ENCODE results near the gene MAB21L3. TPM values are rescaled to one million over a fixed set of nuclear protein-coding genes. Genes with fewer than 3 reads are reported as not detected.
"Not testable (repeated sequence)": the region's sequence is repeated elsewhere in the genome, so short reads cannot be mapped to it uniquely, and the experiment has no call there.

MAB21L3 gene
- polyA plus RNA-seq, 3 donors: 0.69 to 1.9 (median 0.82) TPM

DNA sequence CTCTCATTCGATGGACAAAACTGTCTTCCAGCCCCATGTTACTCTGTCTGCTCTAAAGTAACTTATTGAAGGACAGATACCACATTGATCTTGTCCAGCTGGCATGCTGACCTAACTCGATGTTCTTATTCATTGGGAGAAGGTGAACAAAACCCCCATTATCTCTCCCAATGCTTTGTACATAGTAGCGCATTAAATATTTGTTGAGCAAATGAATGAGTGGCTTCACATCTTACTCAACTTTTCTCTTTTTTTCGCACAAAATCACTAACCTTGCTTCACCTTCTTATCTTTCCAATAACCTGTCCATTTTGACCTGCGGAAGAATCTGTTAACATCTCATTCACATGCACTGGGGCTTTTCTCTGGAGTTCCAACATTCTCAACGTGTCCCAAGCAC lies 18.3 kb downstream of the MAB21L3 start:
- DNase-seq (ENCODE audit: extremely low read depth in 1 of 11, low read depth in 9 of 11, low spot score in 4 of 11): no peak

DNA sequence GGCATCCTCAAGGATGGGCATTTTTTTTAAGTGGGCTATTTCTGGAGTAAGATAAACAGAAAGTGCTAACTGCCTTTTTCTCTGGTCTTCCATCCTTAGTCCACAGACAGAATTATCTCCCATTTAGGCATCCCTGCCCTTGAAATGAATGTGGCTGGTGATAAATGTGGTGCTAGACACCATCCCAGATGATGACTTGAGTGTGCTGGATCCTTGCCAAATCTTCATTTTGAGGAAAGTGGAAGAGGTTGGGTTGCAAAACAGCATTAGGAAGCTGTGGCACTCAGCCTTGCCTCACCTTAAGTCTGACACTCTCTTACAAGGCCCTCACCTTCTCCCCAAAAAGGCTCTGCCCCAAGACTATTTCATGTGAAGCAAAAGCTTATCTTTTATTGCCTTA lies 19.2 kb downstream of the MAB21L3 start:
- DNase-seq (ENCODE audit: extremely low read depth in 1 of 11, low read depth in 9 of 11, low spot score in 4 of 11): no peak

DNA sequence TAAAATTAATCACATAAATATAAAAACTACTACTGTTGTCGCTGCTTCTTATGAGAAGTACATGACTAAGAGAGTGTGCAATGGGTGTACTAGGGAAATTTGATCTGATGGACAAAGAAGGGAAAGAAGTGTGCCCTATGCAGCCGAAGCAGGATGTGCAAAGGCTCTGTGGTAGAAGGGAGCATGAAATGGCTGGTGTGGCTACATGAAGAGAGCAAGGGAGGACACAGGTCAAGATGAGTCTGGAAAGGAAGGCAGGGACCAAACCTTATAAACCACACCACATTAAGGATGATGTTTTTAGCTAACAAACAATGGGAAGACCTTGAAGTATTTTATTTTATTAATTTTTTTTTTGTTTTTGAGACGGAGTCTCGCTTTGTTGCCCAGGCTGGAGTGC lies 20.0 kb downstream of the MAB21L3 start:
- DNase-seq (ENCODE audit: extremely low read depth in 1 of 11, low read depth in 9 of 11, low spot score in 4 of 11): no peak

DNA sequence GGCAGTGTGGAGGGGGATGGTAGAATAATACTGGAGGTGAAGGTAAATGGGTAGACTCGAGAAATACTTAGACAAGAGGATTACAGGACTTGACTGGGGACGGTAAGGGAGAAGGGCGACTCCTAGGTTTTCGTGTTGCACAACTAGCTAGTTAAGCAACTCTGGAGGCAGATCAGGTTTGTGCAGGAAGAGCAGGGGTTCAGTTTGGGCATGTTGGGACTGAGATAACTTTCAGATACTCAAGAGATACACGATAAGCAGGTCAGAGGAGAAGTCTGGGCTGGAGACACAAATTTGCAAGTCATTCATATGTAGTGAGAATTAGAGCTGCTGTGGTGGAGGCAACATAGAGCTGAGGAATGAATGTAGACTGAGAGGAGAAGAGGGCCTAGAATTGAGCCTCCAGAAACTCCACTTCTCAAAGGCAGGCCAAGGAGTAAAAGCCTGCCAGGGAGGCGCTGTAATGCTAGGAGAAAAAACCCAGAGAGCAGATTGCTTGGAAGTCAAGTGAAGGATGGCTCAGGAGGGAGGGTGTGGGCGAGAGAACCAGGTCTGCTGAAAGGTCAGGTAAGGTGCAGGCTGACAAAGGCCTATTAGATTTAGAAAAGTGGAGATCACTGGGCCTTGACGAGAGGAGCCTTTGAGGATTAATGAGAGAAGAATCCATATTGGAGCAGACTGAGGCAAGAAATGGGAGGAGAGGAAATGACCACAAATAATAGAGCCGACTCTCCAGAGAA lies 20.8 kb downstream of the MAB21L3 start:
- DNase-seq (ENCODE audit: extremely low read depth in 1 of 11, low read depth in 9 of 11, low spot score in 4 of 11): no peak

DNA sequence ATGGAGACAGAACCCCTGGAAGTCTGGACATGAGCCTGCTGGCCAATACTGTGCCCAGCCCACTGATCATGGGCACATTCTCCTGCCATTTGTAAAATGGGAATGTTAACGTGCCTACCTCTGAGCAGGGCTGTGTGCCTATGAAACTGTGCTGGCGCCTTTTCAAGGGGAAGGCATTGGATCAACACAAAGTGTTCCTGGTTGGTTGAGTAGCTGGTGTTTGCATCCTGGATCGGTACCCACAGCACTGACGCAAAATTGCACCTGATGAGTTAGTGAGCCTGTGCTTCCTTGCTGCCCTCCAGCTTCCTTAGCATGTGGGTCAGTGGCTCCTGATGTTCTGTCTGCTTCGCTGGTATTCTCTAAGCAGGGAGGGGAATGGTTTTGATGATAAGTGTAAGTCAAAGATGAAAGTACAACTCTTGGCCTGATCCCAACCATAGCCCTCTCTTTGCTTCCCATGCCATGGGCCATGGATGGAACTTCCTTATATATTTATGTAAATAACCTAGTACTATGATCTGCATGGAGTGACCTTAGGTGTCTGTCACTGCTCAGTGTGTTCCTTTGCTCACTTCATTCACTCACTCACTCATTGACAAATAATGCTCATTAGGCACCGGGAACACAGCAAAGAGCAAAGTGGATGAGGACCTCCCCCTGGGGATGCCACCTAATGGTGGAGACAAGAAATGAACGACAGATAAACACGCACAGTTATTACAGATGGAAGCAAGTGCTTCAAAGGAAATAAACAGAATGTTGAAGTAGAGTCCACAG lies 22.7 kb downstream of the MAB21L3 start:
- no peak for DNase-seq (ENCODE audit: extremely low read depth in 1 of 11, low read depth in 9 of 11, low spot score in 4 of 11)

DNA sequence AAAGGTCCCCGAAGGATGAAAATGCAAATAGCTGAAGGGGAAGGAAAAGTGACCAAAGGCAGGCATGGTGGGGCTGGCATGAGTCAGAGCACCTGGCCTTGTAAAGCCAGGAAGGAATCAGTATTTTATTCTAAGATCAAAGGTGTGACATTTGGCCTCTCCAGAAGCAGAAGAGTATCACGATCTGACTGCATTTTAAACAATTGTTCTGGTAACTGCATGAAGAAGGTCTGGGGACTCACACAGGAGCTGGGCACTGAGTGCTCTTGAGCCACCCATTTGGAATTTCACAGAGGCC lies 23.2 kb downstream of the MAB21L3 start:
- no peak for DNase-seq (ENCODE audit: extremely low read depth in 1 of 11, low read depth in 9 of 11, low spot score in 4 of 11)

DNA sequence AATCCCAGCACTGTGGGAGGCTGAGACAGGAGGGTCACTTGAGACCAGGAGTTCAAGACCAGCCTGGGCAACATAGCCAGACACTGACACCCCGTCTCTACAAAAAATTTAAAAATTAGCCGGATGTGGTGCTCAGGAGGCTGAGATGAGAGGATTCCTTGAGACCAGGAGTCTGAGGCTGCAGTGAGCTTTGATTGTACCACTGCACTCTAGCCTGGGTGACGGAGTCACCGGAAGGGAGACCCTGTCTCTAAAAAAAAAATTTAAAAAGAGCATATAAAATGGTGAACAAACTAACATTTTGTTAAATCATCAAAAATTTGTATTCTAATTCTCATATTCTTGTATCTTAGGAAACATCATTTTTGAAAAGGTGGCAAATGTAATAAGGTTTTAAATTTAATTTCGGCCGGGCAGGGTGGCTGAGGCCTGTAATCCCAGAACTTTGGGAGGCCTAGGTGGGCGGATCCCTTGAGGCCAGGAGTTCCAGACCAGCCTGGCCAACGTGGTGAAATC lies 27.1 kb downstream of the MAB21L3 start:
- no peak for DNase-seq (ENCODE audit: extremely low read depth in 1 of 11, low read depth in 9 of 11, low spot score in 4 of 11)

DNA sequence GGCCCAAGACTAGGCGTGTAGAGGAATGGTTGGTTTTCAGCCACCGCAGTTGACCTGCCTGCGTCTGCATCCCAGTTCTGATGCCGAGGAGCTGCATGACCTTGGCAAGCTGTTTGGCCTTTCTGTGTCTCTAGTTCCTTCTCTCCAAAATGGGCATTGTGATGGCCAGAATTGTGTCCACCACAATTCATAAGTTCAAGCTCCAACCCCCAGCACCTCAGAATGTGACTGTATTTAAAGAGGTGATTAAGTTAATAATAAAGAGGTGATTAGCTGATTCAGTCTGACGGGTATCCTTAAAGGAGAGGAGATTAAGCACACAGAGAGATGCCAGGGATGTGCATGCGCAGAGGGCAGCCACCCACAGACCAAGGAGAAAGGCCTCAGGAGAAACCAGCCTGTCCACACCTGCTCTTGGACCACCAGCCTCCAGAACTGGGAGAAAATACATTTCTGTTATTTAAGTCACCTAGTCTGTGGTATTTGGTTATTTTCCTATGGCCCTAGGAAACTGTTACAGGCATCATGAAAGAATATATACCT lies 28.5 kb downstream of the MAB21L3 start:
- DNase-seq (ENCODE audit: extremely low read depth in 1 of 11, low read depth in 9 of 11, low spot score in 4 of 11): no peak

DNA sequence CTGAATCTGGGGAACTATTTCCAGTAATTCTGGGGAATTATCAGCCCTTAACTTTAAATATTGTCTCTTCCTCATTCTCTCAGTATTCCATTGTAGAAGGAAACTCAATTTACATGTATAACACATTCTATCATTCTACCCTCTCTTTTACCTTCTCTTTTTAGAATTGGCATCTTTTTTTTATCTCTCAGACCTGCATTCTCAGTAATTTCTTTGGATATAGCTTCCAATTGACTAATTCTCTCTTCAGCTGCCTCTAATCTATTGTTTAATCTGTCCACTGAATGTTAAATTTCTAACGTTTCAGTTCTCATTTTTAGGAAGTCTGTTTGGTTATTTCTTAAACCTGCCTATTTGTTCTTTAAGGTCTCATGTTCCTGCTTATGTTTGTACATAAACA lies 33.0 kb downstream of the MAB21L3 start:
- no peak for DNase-seq (ENCODE audit: extremely low read depth in 1 of 11, low read depth in 9 of 11, low spot score in 4 of 11)

DNA sequence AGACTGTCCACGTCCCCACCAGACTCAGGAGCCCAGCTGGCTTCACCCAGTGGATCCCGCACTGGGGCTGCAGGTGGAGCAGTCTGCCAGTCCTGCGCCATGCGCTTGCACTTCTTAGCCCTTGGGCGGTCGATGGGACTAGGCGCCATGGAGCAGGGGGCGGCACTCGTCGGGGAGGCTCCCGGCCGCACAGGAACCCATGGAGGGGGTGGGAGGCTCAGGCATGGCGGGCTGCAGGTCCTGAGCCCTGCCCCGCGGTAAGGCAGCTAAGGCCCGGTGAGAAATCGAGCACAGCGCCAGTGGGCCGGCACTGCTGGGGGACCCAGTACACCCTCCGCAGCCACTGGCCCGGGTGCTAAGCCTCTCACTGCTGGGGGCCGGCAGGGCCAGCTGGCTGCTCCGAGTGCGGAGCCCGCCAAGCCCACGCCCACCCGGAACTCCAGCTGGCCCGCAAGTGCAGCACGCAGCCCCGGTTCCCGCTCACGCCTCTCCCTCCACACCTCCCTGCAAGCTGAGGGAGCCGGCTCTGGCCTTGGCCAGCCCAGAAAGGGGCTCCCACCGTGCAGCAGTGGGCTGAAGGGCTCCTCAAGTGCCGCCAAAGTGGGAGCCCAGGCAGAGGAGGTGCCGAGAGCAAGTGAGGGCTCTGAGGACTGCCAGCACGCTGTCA lies 35.4 kb downstream of the MAB21L3 start:
- DNase-seq (ENCODE audit: extremely low read depth in 1 of 11, low read depth in 9 of 11, low spot score in 4 of 11): not testable (repeated sequence)

DNA sequence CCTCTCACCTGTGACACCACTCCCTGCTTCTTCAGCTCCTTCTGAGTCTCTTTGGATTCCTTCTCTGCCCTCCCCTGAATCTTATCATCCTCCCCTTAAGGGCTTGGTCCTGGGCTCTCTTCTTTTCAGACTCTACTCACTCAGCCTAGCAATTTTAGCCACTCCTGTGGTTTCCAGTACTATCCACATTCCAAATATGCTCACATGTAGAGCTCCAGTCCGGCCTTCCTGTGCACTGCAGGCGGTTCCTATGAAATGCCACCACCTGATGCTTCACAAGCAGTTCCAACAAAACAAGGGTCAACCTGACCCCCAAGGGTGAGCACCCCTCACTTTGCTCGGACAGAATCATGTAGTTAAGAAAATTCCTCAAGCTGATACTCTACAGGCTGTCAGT lies 35.9 kb downstream of the MAB21L3 start:
- no peak for DNase-seq (ENCODE audit: extremely low read depth in 1 of 11, low read depth in 9 of 11, low spot score in 4 of 11)

DNA sequence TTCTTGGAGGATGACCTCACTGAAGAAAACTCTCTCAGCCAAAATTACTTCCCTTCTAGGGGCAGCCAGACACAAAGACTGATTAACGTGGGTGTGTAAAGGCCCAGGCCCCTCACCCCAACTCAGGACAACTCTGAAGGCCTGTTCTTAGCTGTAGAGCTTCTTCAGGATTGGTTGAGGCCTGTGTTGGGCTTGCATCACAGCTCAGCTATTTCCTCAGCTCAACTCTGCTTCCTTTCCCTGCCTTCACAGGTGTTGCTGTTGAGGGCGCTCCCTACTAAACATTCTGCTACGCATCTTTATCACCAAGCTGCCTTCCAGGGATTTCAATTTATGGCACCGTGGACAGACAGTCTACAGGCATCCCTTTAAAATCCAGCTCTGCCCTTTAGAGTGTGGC lies 36.8 kb downstream of the MAB21L3 start:
- DNase-seq (ENCODE audit: extremely low read depth in 1 of 11, low read depth in 9 of 11, low spot score in 4 of 11): no peak

DNA sequence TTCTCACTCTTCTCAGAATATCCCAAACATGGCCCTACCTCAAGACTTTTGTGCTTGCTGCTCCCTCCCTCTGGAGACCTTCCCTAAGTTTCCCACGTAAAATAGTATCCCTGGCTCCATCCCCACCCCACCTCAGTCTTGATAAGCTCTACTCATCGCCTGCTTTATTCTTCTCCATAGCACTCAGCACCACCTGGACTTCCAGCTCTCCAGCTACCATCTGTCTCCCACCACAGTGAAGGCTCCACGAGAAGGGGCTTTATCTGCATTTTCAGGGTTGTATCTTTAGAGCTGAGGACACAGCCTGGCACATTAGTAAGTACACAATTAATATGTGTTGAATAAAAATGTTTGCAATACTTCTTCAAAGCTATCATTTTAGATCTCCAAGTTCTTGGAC lies 37.8 kb downstream of the MAB21L3 start:
- no peak for DNase-seq (ENCODE audit: extremely low read depth in 1 of 11, low read depth in 9 of 11, low spot score in 4 of 11)

DNA sequence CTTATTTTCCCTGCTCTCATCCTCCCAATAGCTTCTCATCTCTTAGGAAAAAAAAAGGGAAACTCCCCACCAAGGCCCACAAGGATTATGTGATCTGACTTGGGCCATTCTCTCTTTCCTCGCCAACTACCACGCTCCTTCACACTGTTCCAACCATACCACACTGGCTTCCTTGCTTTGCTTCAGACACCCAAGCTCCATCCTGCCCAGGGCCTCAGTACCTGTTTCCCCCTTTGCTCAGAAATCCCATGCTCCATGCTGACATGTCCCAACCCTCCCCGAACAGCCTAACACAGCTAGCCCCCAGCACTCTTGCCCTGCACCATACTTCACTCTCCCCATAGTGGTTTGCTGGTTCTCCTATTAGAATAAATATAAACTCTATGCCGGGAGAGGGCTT lies 39.2 kb downstream of the MAB21L3 start:
- DNase-seq (ENCODE audit: extremely low read depth in 1 of 11, low read depth in 9 of 11, low spot score in 4 of 11): no peak

DNA sequence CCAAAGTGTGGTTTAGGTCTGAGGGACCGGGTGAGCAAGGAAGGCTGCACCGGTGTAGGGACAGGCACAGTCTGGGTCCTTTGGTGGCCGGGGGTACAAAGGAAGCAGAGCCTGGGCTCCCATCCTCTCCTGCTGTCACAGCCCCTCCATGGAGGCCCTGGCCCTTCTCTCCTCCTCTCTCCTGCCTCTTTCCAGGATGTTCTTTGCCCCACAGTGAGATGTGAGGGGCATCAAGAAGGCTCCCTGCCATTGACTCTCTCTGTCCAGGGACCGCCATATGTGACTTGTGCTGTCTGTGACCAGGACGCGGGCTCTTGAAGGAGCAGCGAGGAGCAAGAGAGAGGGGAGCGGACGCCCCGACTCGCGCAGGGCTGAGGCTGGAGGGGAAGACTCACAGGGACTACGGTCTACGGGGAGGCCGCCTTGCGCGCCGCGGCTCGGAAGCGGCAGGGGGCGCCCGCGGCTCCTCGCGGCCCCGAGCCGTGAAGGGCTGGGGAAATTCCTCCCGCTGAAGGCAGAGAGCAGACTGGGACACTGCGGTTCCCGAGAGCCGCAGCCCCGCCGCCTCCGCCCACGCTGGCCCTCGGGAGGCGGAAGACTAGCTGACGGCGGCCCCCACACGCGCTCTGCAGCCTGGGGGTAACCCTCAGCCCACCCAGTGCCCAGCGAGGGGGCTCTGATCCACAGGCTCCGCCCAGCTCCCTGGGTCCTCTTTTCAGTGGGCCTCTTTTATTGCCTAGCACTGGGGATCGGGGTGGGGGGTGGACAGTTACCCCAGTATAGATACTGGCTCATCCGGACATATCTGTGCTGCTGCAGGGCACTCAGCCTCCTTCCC lies 40.8 kb downstream of the MAB21L3 start:
- DNase-seq (ENCODE audit: extremely low read depth in 1 of 11, low read depth in 9 of 11, low spot score in 4 of 11): peak in 9 of 11 donors; percentile 57 to 81 (median 73)

DNA sequence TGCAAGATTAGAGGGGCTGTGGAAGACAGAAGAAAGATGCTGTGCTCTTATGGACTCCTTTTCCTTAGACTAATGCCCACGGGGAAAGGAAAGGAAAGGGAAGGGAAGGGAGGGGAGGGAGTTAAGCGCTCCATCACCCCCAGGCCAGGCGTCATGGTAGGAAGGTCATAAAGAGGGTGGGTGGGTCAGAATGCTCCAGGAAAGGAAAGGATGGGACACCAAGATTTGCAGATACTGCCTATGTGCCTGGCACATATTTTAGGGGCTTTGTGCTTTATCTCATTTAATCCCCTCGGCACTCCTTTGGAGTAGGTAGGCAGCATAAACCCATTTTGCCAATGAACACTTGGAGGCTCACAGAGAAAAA lies 41.4 kb downstream of the MAB21L3 start:
- DNase-seq (ENCODE audit: extremely low read depth in 1 of 11, low read depth in 9 of 11, low spot score in 4 of 11): no peak

DNA sequence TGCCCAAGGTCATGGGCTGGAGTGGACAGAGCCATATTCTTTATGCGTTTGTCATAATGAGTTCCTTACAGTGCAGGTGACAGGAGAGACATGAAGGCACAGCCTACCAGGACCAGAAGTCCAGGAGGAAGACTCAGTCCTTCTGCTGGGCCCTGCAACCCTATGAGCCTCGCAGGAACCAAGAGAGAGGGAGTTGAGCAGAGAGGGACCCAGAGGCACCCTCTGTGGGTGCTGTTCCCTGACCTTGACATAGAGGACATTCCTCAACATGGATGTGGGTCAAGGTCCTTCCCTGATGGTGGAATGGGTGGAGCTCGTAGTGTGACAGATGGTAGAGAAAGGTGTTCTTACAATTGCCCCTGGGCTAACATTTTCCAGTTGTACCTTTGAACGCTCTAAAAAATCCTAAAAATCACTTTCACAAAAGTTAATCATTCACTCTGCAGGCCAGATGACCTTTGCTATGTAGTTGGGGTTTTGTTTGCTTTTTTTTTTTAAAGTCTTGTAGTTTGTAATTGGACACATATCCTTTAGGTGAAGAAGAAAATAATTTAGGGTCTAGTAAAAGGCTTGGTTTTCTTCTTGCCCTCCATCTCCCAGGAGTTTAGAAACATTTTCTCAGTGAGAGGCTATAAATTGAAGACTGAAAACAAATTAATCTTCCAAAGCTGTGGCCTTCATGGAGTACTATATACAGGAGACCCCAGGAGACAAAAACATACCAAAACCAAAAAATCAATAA lies 41.9 kb downstream of the MAB21L3 start:
- DNase-seq (ENCODE audit: extremely low read depth in 1 of 11, low read depth in 9 of 11, low spot score in 4 of 11): no peak

DNA sequence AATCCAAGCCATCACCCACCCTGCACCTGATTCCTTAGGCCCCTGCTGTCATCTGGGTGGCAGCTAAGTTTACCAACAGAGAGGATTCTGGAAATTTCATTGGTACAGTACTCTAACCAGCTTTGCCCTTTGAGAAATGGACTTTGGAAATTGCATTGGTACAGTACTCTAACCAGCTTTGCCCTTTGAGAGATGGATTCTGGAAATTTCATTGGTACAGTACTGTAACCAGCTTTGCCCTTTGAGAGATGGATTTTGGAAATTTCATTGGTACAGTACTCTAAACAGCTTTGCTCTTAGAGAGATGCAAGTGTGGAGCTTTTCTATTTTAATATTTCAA lies 42.5 kb downstream of the MAB21L3 start:
- DNase-seq (ENCODE audit: extremely low read depth in 1 of 11, low read depth in 9 of 11, low spot score in 4 of 11): no peak

DNA sequence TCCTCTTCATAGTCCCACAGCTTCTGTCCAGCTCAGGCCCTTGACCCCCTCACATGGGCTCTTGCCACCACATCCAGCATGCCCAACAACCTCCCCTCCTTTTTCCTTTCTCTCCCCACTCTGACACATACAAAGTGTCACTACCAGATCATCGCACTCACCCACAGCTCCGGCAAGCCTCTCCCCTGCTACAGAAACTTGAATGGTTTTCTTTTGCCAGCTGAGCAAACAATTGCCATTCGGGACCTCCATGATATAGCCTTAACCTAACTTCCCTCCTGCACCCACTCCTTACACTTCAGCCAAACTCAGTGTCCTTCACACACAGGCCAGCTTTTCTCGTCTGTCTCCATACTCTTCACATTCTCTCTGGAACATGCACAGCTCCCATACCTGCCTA lies 43.3 kb downstream of the MAB21L3 start:
- DNase-seq (ENCODE audit: extremely low read depth in 1 of 11, low read depth in 9 of 11, low spot score in 4 of 11): no peak
